GM18873 (cell line): ENCODE results near the gene CTSH.
A peak's percentile ranks its signal among the peaks of the same experiment; 100 is the strongest.
"Not testable (repeated sequence)": the region's sequence is repeated elsewhere in the genome, so short reads cannot be mapped to it uniquely, and the experiment has no call there.

Experiments
- ATAC-seq: cut with Tn5 transposase; IDR thresholded peaks from one replicate; pipeline ENCODE4 v1.9.1; 2021; ENCODE audit warnings: mild to moderate bottlenecking, moderate library complexity, moderate number of reproducible peaks; ENCODE audit not compliant: unreplicated experiment, low FRiP score

Gene CTSH

GRCh38 chr15:78900819-78901533 is 43.9 kb downstream of the CTSH start:
- ATAC-seq = not testable (repeated sequence)

- no peak for ATAC-seq
These were observed 46.3 kb downstream of the CTSH start for GRCh38 chr15:78898540-78898939.

GRCh38 chr15:78895471-78895870 is 49.4 kb downstream of the CTSH start:
- no peak for ATAC-seq

- ATAC-seq = no peak
These were observed 51.3 kb downstream of the CTSH start for GRCh38 chr15:78893538-78893937.

- no peak for ATAC-seq
These were observed 55.8 kb downstream of the CTSH start for GRCh38 chr15:78889000-78889399.

GRCh38 chr15:78881681-78882080 is 63.2 kb downstream of the CTSH start:
- no peak for ATAC-seq

GRCh38 chr15:78880813-78881212 is 64.0 kb downstream of the CTSH start:
- no peak for ATAC-seq

GRCh38 chr15:78880242-78880533 is 64.7 kb downstream of the CTSH start:
- no peak for ATAC-seq

- ATAC-seq = no peak
These were observed 65.2 kb downstream of the CTSH start for GRCh38 chr15:78879517-78880241.

- ATAC-seq = no peak
These were observed 66.5 kb downstream of the CTSH start for GRCh38 chr15:78878356-78878755.

GRCh38 chr15:78876954-78877353 is 67.9 kb downstream of the CTSH start:
- ATAC-seq = not testable (repeated sequence)

- ATAC-seq = no peak
These were observed 69.5 kb downstream of the CTSH start for GRCh38 chr15:78875107-78875914.

GRCh38 chr15:78873793-78874765 is 70.8 kb downstream of the CTSH start:
- ATAC-seq = no peak

- ATAC-seq = peak; percentile 51
These were observed 71.7 kb downstream of the CTSH start for GRCh38 chr15:78872972-78873792.

- peak; percentile 65 for ATAC-seq
These were observed 72.5 kb downstream of the CTSH start, which contains the start of gene MORF4L1 for GRCh38 chr15:78872155-78872971. MORF4L1 (plus strand) TSS chr15:78872890; CDS start chr15:78873018, 128 bp downstream.

- ATAC-seq = not testable (repeated sequence)
These were observed 73.2 kb downstream of the CTSH start for GRCh38 chr15:78871483-78872127.
